B cell (primary cell): ENCODE results near the gene CPLX1. TPM values are rescaled to one million over a fixed set of nuclear protein-coding genes. Genes with fewer than 3 reads are reported as not detected.

Experiments used
- ATAC-seq: fragments of 200-7000 bp; cut with Tn5 transposase; one replicate; pipeline ENCODE4 v1.10.0; 2021; ENCODE audit warnings: low read depth, mild to moderate bottlenecking, moderate number of reproducible peaks, moderate library complexity
- CTCF ChIA-PET: fragments of 350-600 bp; sonication (Branson Sonifier 250); formaldehyde crosslinking; loops from one replicate; lab custom pipeline; 2021; ENCODE audit warnings: antibody characterized with exemption, inconsistent platforms; lab: Charles Lee
- POLR2A ChIA-PET: fragments of 350-600 bp; sonication (Branson Sonifier 250); formaldehyde crosslinking; loops from one replicate; lab custom pipeline; 2021; ENCODE audit warnings: antibody characterized with exemption; lab: Charles Lee
- DNase-seq: peaks from one replicate; pipeline ENCODE4 v3.0.0; 2013
- H2AFZ ChIP-seq: 2 replicates; pipeline ENCODE4 v1.6.1; 2012; ENCODE audit warnings: mild to moderate bottlenecking, low read depth, low read length; ENCODE audit not compliant: insufficient read depth, poor library complexity, severe bottlenecking
- H3K27ac ChIP-seq, 2 donors: 1 replicate in 1 of 2; 2 replicates in 1 of 2; pipeline ENCODE4 v1.5.1; 2012 to 2013; ENCODE audit warnings: low read length in 2 of 2, mild to moderate bottlenecking in 2 of 2, moderate library complexity in 1 of 2
- H3K27me3 ChIP-seq, 4 experiments: fragments of 200-600 bp in 1 of 4; sonication (generic) in 1 of 4; replicated peaks in 1 of 4; 1 replicate in 2 of 4; 2 replicates in 2 of 4; pipeline versions ENCODE4 v1.6.1 to v1.7.0; 2013 to 2016; ENCODE audit warnings: low read length in 3 of 4, mild to moderate bottlenecking in 2 of 4, mixed read lengths in 1 of 4, moderate library complexity in 1 of 4; ENCODE audit not compliant: insufficient read depth in 4 of 4, control insufficient read depth in 3 of 4; ENCODE audit errors: control extremely low read depth in 1 of 4
- H3K36me3 ChIP-seq, 2 experiments: replicated peaks in 1 of 2; 1 replicate in 1 of 2; 2 replicates in 1 of 2; pipeline versions ENCODE4 v1.6.1 to v1.7.1; 2013; ENCODE audit warnings: low read length in 1 of 2; ENCODE audit not compliant: insufficient read depth in 2 of 2, control insufficient read depth in 1 of 2; ENCODE audit errors: control extremely low read depth in 1 of 2, extremely low read depth in 1 of 2
- H3K4me1 ChIP-seq, 2 donors: fragments of 200-600 bp in 1 of 2; sonication (generic) in 1 of 2; 1 replicate in 1 of 2; 2 replicates in 1 of 2; pipeline versions ENCODE4 v1.5.1 to v1.6.1; 2013 to 2017; ENCODE audit warnings: low read length in 2 of 2; ENCODE audit not compliant: control insufficient read depth in 2 of 2, insufficient read depth in 2 of 2
- H3K4me2 ChIP-seq: replicated peaks from 2 replicates; pipeline ENCODE3; 2012; ENCODE audit warnings: mild to moderate bottlenecking, low read depth, low read length; ENCODE audit not compliant: poor library complexity, severe bottlenecking
- H3K4me3 ChIP-seq, 5 experiments: fragments of 200-600 bp in 1 of 5; sonication (generic) in 1 of 5; 1 replicate in 3 of 5; 2 replicates in 2 of 5; pipeline versions ENCODE4 v1.5.1 to v1.7.0; 2011 to 2016; ENCODE audit warnings: low read length in 4 of 5, mild to moderate bottlenecking in 4 of 5, low read depth in 2 of 5, control low read depth in 1 of 5, moderate library complexity in 1 of 5; ENCODE audit not compliant: insufficient read depth in 1 of 5; ENCODE audit errors: control extremely low read depth in 1 of 5, extremely low read depth in 1 of 5
- H3K79me2 ChIP-seq: fragments of 200-600 bp; sonication (generic); one replicate; pipeline ENCODE4 v1.6.0; 2016; ENCODE audit warnings: low read length; ENCODE audit not compliant: control insufficient read depth, insufficient read depth
- H3K9ac ChIP-seq: fragments of 200-600 bp; sonication (generic); 2 replicates; pipeline ENCODE4 v1.6.1; 2017; ENCODE audit warnings: mild to moderate bottlenecking, low read length, moderate library complexity
- H3K9me3 ChIP-seq, 3 donors: one replicate each; pipeline versions ENCODE4 v1.6.1 to v1.7.1; 2013; ENCODE audit warnings: low read length in 2 of 3; ENCODE audit not compliant: control insufficient read depth in 2 of 3, insufficient read depth in 1 of 3; ENCODE audit errors: control extremely low read depth in 1 of 3
- H4K20me1 ChIP-seq: 2 replicates; pipeline ENCODE4 v1.6.0; 2012; ENCODE audit warnings: mild to moderate bottlenecking, low read length; ENCODE audit not compliant: insufficient read depth, control insufficient read depth, poor library complexity, severe bottlenecking
- H3K27ac Mint-ChIP-seq: one replicate; pipeline ENCODE4 v1.8.0; 2021; ENCODE audit warnings: mixed read lengths
- H3K27me3 Mint-ChIP-seq: one replicate; pipeline ENCODE4 v1.8.0; 2021; ENCODE audit warnings: mixed read lengths
- H3K4me1 Mint-ChIP-seq: one replicate; pipeline ENCODE4 v1.8.0; 2021; ENCODE audit warnings: mixed read lengths
- H3K4me3 Mint-ChIP-seq: one replicate; pipeline ENCODE4 v1.8.0; 2021; ENCODE audit warnings: mixed read lengths
- H3K9me3 Mint-ChIP-seq: one replicate; pipeline ENCODE4 v1.8.0; 2022; ENCODE audit warnings: mixed read lengths; ENCODE audit not compliant: insufficient read depth
- CTCF ChIP-seq: fragments of 200-600 bp; IDR thresholded peaks from one replicate; pipeline ENCODE4 v1.8.0; 2022; ENCODE audit warnings: antibody characterized with exemption, mild to moderate bottlenecking
- EZH2 ChIP-seq: IDR thresholded peaks from 2 replicates; pipeline ENCODE4 v1.6.1; 2012; ENCODE audit warnings: borderline replicate concordance, low read depth, mild to moderate bottlenecking, moderate library complexity, low read length; ENCODE audit not compliant: insufficient read depth, poor library complexity, severe bottlenecking
- WGBS: methylation state at CpG from one replicate; pipeline ENCODE4 v1.1.5; 2013; ENCODE audit warnings: missing lambda C conversion rate; ENCODE audit not compliant: insufficient coverage; 5-methylcytosine and 5-hydroxymethylcytosine counted together
- intact Hi-C: fragments of 100-400 bp; cut with micrococcal nuclease; formaldehyde crosslinking; loops from one replicate; pipeline ENCODE4 v1.10.0; 2022
- polyA plus RNA-seq: library from polyadenylated mRNA; depleted of rRNA; stranded (reverse); fragments of >200 nt; gene quantifications from 2 replicates; pipeline ENCODE4 v1.2.3, GENCODE V29; 2012
- total RNA-seq, 2 donors: library from RNA; stranded (reverse); fragments of 120-200 nt in 1 of 2; gene quantifications; 1 replicate in 1 of 2; 2 replicates in 1 of 2; pipeline versions ENCODE4 v1.2.3 to v1.2.4, GENCODE V29; 2013 to 2022

The CPLX1 gene
- total and polyA plus RNA-seq, 2 donors (not counting 1 experiment from before 2014, with no cell fraction given): not detected

- DNase-seq (no peak), ATAC-seq (no peak)
- Histone ChIP-seq H3K27me3 (no peaks in the 10 kb centered on the region), H3K27ac (no peak overlapping the region), H4K20me1 (peaks cover 39% of the 10 kb centered on the region), H3K79me2 (no peaks in the 10 kb centered on the region), H3K9me3 (peaks cover 0 to 2% (median 0%) of the 10 kb centered on the region in 3 donors), H3K4me2 (no peak overlapping the region), H3K4me1 (no peaks in the 10 kb centered on the region), H3K36me3 (peaks cover 0 to 72% of the 10 kb centered on the region in 2 experiments), H2AFZ (no peak overlapping the region), H3K4me3 (no peak overlapping the region), H3K9ac (no peak overlapping the region)
- H3K4me3 Mint-ChIP-seq: no peak overlapping the region
- TF ChIP-seq EZH2 (no peak), CTCF (no peak)
- intact Hi-C loops: no loop called here
- CTCF ChIA-PET: no interaction called here
- H3K27me3 Mint-ChIP-seq: no peaks in the 10 kb centered on the region
- H3K4me1 Mint-ChIP-seq: no peaks in the 10 kb centered on the region
- WGBS: 98% methylated on average over 26 of the region's 26 CpGs
- no peaks in the 10 kb centered on the region for H3K9me3 Mint-ChIP-seq
- no peak overlapping the region for H3K27ac Mint-ChIP-seq
- POLR2A ChIA-PET: no interaction called here
Observed at GRCh38 chr4:867526-868250, 41.8 kb upstream of the CPLX1 start.

- Histone ChIP-seq H3K4me1 (no peaks in the 10 kb centered on the region), H3K27ac (no peak overlapping the region), H3K79me2 (no peaks in the 10 kb centered on the region), H3K4me3 (no peak overlapping the region), H3K9ac (no peak overlapping the region), H3K4me2 (no peak overlapping the region), H4K20me1 (peaks cover 39% of the 10 kb centered on the region), H3K36me3 (peaks cover 0 to 67% of the 10 kb centered on the region in 2 experiments), H2AFZ (no peak overlapping the region), H3K9me3 (peaks cover 0 to 2% (median 0%) of the 10 kb centered on the region in 3 donors), H3K27me3 (no peaks in the 10 kb centered on the region)
- no peaks in the 10 kb centered on the region for H3K27me3 Mint-ChIP-seq
- H3K4me1 Mint-ChIP-seq: no peaks in the 10 kb centered on the region
- TF ChIP-seq CTCF (no peak), EZH2 (no peak)
- CTCF ChIA-PET: no interaction called here
- DNase-seq: no peak
- H3K9me3 Mint-ChIP-seq: no peaks in the 10 kb centered on the region
- ATAC-seq: no peak
- 94% methylated on average over 23 of the region's 28 CpGs for WGBS
- H3K27ac Mint-ChIP-seq: no peak overlapping the region
- POLR2A ChIA-PET: no interaction called here
- intact Hi-C loops: no loop called here
- no peak overlapping the region for H3K4me3 Mint-ChIP-seq
Observed at GRCh38 chr4:866761-867390, 40.9 kb upstream of the CPLX1 start.
